ENCODE measurements around the gene RNF207. TPM values are rescaled to one million over a fixed set of nuclear protein-coding genes. Genes with fewer than 3 reads are reported as not detected.

Gene RNF207
- total RNA-seq, 2 donors from 2014 or later, result 25.2 to 52.4 TPM

- no peak overlapping the region for H3K4me3 ChIP-seq
- no peaks in the 10 kb centered on the region for H3K9me3 ChIP-seq
- TF ChIP-seq CTCF (IDR thresholded peaks at IDR 0.05), result no peak
- TF ChIP-seq POLR2A (IDR thresholded peaks at IDR 0.05), result no peak
- DNase-seq (no peak), ATAC-seq (no peak)
- no peaks in the 10 kb centered on the region for H3K36me3 ChIP-seq (replicated peaks in 1 of 2; ENCODE audit: insufficient read depth in 1 of 2, low read depth in 2 of 2)
- H3K27me3 ChIP-seq, result no peaks in the 10 kb centered on the region
- no peak overlapping the region for H3K27ac ChIP-seq
- WGBS, 2 donors, result 40 to 46% methylated on average over 6 to 9 of the region's 10 CpGs
- no peaks in the 10 kb centered on the region for H3K4me1 ChIP-seq
- intact Hi-C loops (cut with DNase I), result no loop called here
Observed at GRCh38 chr1:6171548-6172124, 34.3 kb upstream of the RNF207 start.

- ATAC-seq, result no peak
- DNase-seq, result no peak
- intact Hi-C loops (cut with DNase I), result no loop called here
- no peak overlapping the region for H3K27ac ChIP-seq
- H3K9me3 ChIP-seq, result no peaks in the 10 kb centered on the region
- H3K36me3 ChIP-seq (replicated peaks in 1 of 2; ENCODE audit: insufficient read depth in 1 of 2, low read depth in 2 of 2), result no peaks in the 10 kb centered on the region
- H3K27me3 ChIP-seq, result no peaks in the 10 kb centered on the region
- no peaks in the 10 kb centered on the region for H3K4me1 ChIP-seq
- H3K4me3 ChIP-seq, result no peak overlapping the region
- WGBS, 2 donors, result 59 to 67% methylated on average over 8 to 10 of the region's 10 CpGs
- TF ChIP-seq POLR2A (IDR thresholded peaks at IDR 0.05) (no peak), CTCF (IDR thresholded peaks at IDR 0.05) (no peak)
Observed at GRCh38 chr1:6172549-6172948, 33.4 kb upstream of the RNF207 start.

- Histone ChIP-seq H3K36me3 (replicated peaks in 1 of 2; ENCODE audit: insufficient read depth in 1 of 2, low read depth in 2 of 2) (no peaks in the 10 kb centered on the region), H3K4me3 (no peak overlapping the region), H3K27ac (no peak overlapping the region), H3K27me3 (peaks cover 0 to 15% of the 10 kb centered on the region in 2 donors), H3K9me3 (no peaks in the 10 kb centered on the region), H3K4me1 (peaks cover 8% of the 10 kb centered on the region)
- ATAC-seq, result no peak
- TF ChIP-seq CTCF (IDR thresholded peaks at IDR 0.05) (no peak), POLR2A (IDR thresholded peaks at IDR 0.05) (no peak)
- no peak for DNase-seq
- 70 to 86% methylated on average over 5 of the region's 5 CpGs for WGBS, 2 donors
- intact Hi-C loops (cut with DNase I), result no loop called here
Observed at GRCh38 chr1:6174621-6175410, 31.1 kb upstream of the RNF207 start.

- DNase-seq (no peak), ATAC-seq (no peak)
- TF ChIP-seq CTCF (IDR thresholded peaks at IDR 0.05) (no peak), POLR2A (IDR thresholded peaks at IDR 0.05) (no peak)
- Histone ChIP-seq H3K27me3 (peaks cover 0 to 15% of the 10 kb centered on the region in 2 donors), H3K4me1 (peaks cover 8% of the 10 kb centered on the region), H3K36me3 (replicated peaks in 1 of 2; ENCODE audit: insufficient read depth in 1 of 2, low read depth in 2 of 2) (no peaks in the 10 kb centered on the region), H3K27ac (no peak overlapping the region), H3K4me3 (no peak overlapping the region), H3K9me3 (no peaks in the 10 kb centered on the region)
- intact Hi-C loops (cut with DNase I), result no loop called here
- WGBS, 2 donors, result 87% methylated on average over 6 of the region's 6 CpGs
Observed at GRCh38 chr1:6175411-6175828, 30.5 kb upstream of the RNF207 start.
